ENCODE results near the gene ODF4. TPM values are rescaled to one million over a fixed set of nuclear protein-coding genes. Genes with fewer than 3 reads are reported as not detected.

The ODF4 gene
- total RNA-seq, 1 donor: not detected

- Histone ChIP-seq H3K4me3 (ENCODE audit: insufficient read depth, low read length) (no peak overlapping the region), H3K27ac (ENCODE audit: low read depth, low read length) (no peak overlapping the region)
- no peak for TF ChIP-seq CTCF (IDR thresholded peaks at IDR 0.05; ENCODE audit: extremely low read depth, low read depth, low read length)
Observed at GRCh38 chr17:8359769-8360168, 20.1 kb downstream of the ODF4 start.

GRCh38 chr17:8360260-8360659 is 20.6 kb downstream of the ODF4 start:
- H3K79me2 ChIP-seq (ENCODE audit: insufficient read depth, low read length): no peaks in the 10 kb centered on the region
- no peak for DNase-seq (ENCODE audit: insufficient read length, low spot score, missing footprints)
- H3K27me3 ChIP-seq (ENCODE audit: insufficient read depth, low read length): no peaks in the 10 kb centered on the region
- H3K9me3 ChIP-seq (ENCODE audit: low read depth, low read length): no peaks in the 10 kb centered on the region
- H3K4me2 ChIP-seq (ENCODE audit: insufficient read depth, low read length): peak overlapping the region; percentile 56
- no peaks in the 10 kb centered on the region for H3K36me3 ChIP-seq (ENCODE audit: insufficient read depth, low read length)
- H3K4me3 ChIP-seq (ENCODE audit: insufficient read depth, low read length): no peak overlapping the region
- no peak for TF ChIP-seq CTCF (IDR thresholded peaks at IDR 0.05; ENCODE audit: extremely low read depth, low read depth, low read length)
- H4K20me1 ChIP-seq (ENCODE audit: insufficient read depth, low read length): no peaks in the 10 kb centered on the region
- H3K27ac ChIP-seq (ENCODE audit: low read depth, low read length): no peak overlapping the region
- H2AFZ ChIP-seq (ENCODE audit: low read length): no peak overlapping the region
- peaks cover 36% of the 10 kb centered on the region for H3K4me1 ChIP-seq (ENCODE audit: insufficient read depth, low read length)

More at GRCh38 chr17:8359769-8360168, 20.1 kb downstream of the ODF4 start:
- H3K4me2 ChIP-seq (ENCODE audit: insufficient read depth, low read length): peak overlapping the region; percentile 56
- H3K36me3 ChIP-seq (ENCODE audit: insufficient read depth, low read length): no peaks in the 10 kb centered on the region
- DNase-seq (ENCODE audit: insufficient read length, low spot score, missing footprints): peak; percentile 93
- peaks cover 31% of the 10 kb centered on the region for H3K4me1 ChIP-seq (ENCODE audit: insufficient read depth, low read length)
- H3K9me3 ChIP-seq (ENCODE audit: low read depth, low read length): no peaks in the 10 kb centered on the region
- H2AFZ ChIP-seq (ENCODE audit: low read length): no peak overlapping the region
- no peaks in the 10 kb centered on the region for H4K20me1 ChIP-seq (ENCODE audit: insufficient read depth, low read length)
- no peaks in the 10 kb centered on the region for H3K27me3 ChIP-seq (ENCODE audit: insufficient read depth, low read length)
- no peaks in the 10 kb centered on the region for H3K79me2 ChIP-seq (ENCODE audit: insufficient read depth, low read length)

GRCh38 chr17:8360751-8361150 is 21.1 kb downstream of the ODF4 start:
- Histone ChIP-seq H3K79me2 (ENCODE audit: insufficient read depth, low read length) (no peaks in the 10 kb centered on the region), H3K9me3 (ENCODE audit: low read depth, low read length) (no peaks in the 10 kb centered on the region), H3K4me1 (ENCODE audit: insufficient read depth, low read length) (peaks cover 41% of the 10 kb centered on the region), H2AFZ (ENCODE audit: low read length) (no peak overlapping the region), H3K27me3 (ENCODE audit: insufficient read depth, low read length) (no peaks in the 10 kb centered on the region), H3K4me3 (ENCODE audit: insufficient read depth, low read length) (no peak overlapping the region), H4K20me1 (ENCODE audit: insufficient read depth, low read length) (no peaks in the 10 kb centered on the region), H3K27ac (ENCODE audit: low read depth, low read length) (no peak overlapping the region), H3K4me2 (ENCODE audit: insufficient read depth, low read length) (no peak overlapping the region), H3K36me3 (ENCODE audit: insufficient read depth, low read length) (no peaks in the 10 kb centered on the region)
- no peak for DNase-seq (ENCODE audit: insufficient read length, low spot score, missing footprints)
- no peak for TF ChIP-seq CTCF (IDR thresholded peaks at IDR 0.05; ENCODE audit: extremely low read depth, low read depth, low read length)

- H3K36me3 ChIP-seq (ENCODE audit: insufficient read depth, low read length): no peaks in the 10 kb centered on the region
- no peaks in the 10 kb centered on the region for H3K9me3 ChIP-seq (ENCODE audit: low read depth, low read length)
- H3K27ac ChIP-seq (ENCODE audit: low read depth, low read length): peak overlapping the region; percentile 80
- no peak for DNase-seq (ENCODE audit: insufficient read length, low spot score, missing footprints)
- peak overlapping the region; percentile 64 for H2AFZ ChIP-seq (ENCODE audit: low read length)
- no peaks in the 10 kb centered on the region for H3K27me3 ChIP-seq (ENCODE audit: insufficient read depth, low read length)
- TF ChIP-seq CTCF (IDR thresholded peaks at IDR 0.05; ENCODE audit: extremely low read depth, low read depth, low read length): no peak
- peak overlapping the region; percentile 53 for H3K4me2 ChIP-seq (ENCODE audit: insufficient read depth, low read length)
- H3K4me3 ChIP-seq (ENCODE audit: insufficient read depth, low read length): no peak overlapping the region
- peaks cover 51% of the 10 kb centered on the region for H3K4me1 ChIP-seq (ENCODE audit: insufficient read depth, low read length)
- H4K20me1 ChIP-seq (ENCODE audit: insufficient read depth, low read length): no peaks in the 10 kb centered on the region
- H3K79me2 ChIP-seq (ENCODE audit: insufficient read depth, low read length): no peaks in the 10 kb centered on the region
Observed at GRCh38 chr17:8362651-8363332, 23.2 kb downstream of the ODF4 start.
